Breast epithelium (tissue), 4 donors: ENCODE results near the gene CYP1B1. TPM values are rescaled to one million over a fixed set of nuclear protein-coding genes. Genes with fewer than 3 reads are reported as not detected.

Source experiments
- DNase-seq, 2 donors: peaks; one replicate each; pipeline ENCODE4 v3.0.0-alpha.2; 2019; ENCODE audit warnings: low spot score in 2 of 2
- H3K27ac ChIP-seq, 2 donors: fragments of 200-600 bp; sonication (generic) in 1 of 2; one replicate each; pipeline ENCODE4 v1.5.1; 2016 to 2019; ENCODE audit warnings: mild to moderate bottlenecking in 1 of 2
- H3K27me3 ChIP-seq, 2 donors: fragments of 200-600 bp; sonication (generic) in 1 of 2; one replicate each; pipeline versions ENCODE4 v1.5.1 to v1.6.0; 2017 to 2019; ENCODE audit warnings: control low read depth in 1 of 2, mild to moderate bottlenecking in 1 of 2
- H3K36me3 ChIP-seq: fragments of 200-600 bp; one replicate; pipeline ENCODE4 v1.5.1; 2019
- H3K4me1 ChIP-seq, 2 donors: fragments of 200-600 bp; sonication (generic); one replicate each; pipeline ENCODE4 v1.5.1; 2016 to 2019; ENCODE audit warnings: control low read depth in 1 of 2
- H3K4me3 ChIP-seq, 3 donors: fragments of 200-600 bp; sonication (generic); 1 replicate in 2 of 3; 2 replicates in 1 of 3; pipeline ENCODE4 v1.5.1; 2016 to 2019; ENCODE audit warnings: mild to moderate bottlenecking in 3 of 3, moderate library complexity in 2 of 3
- H3K9me3 ChIP-seq, 2 donors: fragments of 200-600 bp; sonication (generic) in 1 of 2; one replicate each; pipeline ENCODE4 v1.5.1; 2016 to 2019; ENCODE audit warnings: control low read depth in 1 of 2
- POLR2A ChIP-seq: fragments of 450-650 bp; IDR thresholded peaks from one replicate; pipeline ENCODE4 v1.6.1; 2016; ENCODE audit warnings: antibody characterized with exemption, mild to moderate bottlenecking, moderate library complexity
- POLR2AphosphoS5 ChIP-seq, 3 donors: sonication (generic); formaldehyde crosslinking; IDR thresholded peaks; one replicate each; pipeline ENCODE4 v1.6.1; 2017; ENCODE audit warnings: antibody characterized with exemption in 3 of 3
- intact Hi-C: fragments of 100-400 bp; cut with DNase I; formaldehyde crosslinking; loops from one replicate; pipeline ENCODE4 v1.15.1; 2023; ENCODE audit warnings: low total_unique reads
- total RNA-seq, 3 donors: library from RNA; depleted of rRNA; stranded (reverse); fragments of >200 nt; gene quantifications; one replicate each; pipeline ENCODE4 v1.1.0, GENCODE V29; 2016
- TF ChIP-seq, protein P1 (sequence below), 3 donors: fragments of 450-650 bp; IDR thresholded peaks; one replicate each; pipeline ENCODE4 v1.5.1; 2016 to 2017; ENCODE audit warnings: antibody characterized with exemption in 3 of 3, mild to moderate bottlenecking in 3 of 3, moderate library complexity in 3 of 3

Gene CYP1B1
- total RNA-seq, 3 donors from 2014 or later, result 32.9 to 166 (median 39.0) TPM

DNA sequence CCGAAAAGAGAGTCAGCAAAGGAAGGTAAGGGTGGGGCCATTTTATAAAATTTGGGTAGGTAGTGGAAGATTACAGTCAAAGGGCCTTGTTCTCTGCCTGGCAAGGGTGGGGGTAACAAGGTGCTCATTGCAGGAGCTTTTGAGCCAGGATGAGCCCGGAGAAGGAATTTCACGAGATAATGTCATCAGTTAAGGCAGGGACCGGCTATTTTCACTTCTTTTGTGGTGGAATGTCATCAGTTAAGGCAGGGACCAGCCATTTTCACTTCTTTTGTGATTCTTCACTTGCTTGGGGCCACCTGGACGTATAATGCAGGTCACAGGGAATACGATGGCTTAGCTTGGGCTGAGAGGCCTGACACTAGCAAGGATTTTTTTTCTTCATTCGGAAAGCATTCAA, 58.1 kb downstream of the CYP1B1 start:
- no peaks in the 10 kb centered on the region for H3K36me3 ChIP-seq
- no peaks in the 10 kb centered on the region for H3K4me1 ChIP-seq
- no peaks in the 10 kb centered on the region for H3K9me3 ChIP-seq
- DNase-seq, result no peak
- no peak overlapping the region for H3K27ac ChIP-seq
- intact Hi-C loops, result no loop called here
- no peaks in the 10 kb centered on the region for H3K27me3 ChIP-seq
- H3K4me3 ChIP-seq, result no peak overlapping the region
- TF ChIP-seq POLR2AphosphoS5 (IDR thresholded peaks at IDR 0.05) (no peak), POLR2A (no peak)
- TF ChIP-seq, protein P1, sequence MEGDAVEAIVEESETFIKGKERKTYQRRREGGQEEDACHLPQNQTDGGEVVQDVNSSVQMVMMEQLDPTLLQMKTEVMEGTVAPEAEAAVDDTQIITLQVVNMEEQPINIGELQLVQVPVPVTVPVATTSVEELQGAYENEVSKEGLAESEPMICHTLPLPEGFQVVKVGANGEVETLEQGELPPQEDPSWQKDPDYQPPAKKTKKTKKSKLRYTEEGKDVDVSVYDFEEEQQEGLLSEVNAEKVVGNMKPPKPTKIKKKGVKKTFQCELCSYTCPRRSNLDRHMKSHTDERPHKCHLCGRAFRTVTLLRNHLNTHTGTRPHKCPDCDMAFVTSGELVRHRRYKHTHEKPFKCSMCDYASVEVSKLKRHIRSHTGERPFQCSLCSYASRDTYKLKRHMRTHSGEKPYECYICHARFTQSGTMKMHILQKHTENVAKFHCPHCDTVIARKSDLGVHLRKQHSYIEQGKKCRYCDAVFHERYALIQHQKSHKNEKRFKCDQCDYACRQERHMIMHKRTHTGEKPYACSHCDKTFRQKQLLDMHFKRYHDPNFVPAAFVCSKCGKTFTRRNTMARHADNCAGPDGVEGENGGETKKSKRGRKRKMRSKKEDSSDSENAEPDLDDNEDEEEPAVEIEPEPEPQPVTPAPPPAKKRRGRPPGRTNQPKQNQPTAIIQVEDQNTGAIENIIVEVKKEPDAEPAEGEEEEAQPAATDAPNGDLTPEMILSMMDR (IDR thresholded peaks at IDR 0.05), result no peak

Other genes starting within 250 kb of the CYP1B1 start
- gene RMDN2, start 150.9 kb downstream of the CYP1B1 start, total RNA-seq, result 10 to 100 TPM in 2 of 3 donors, 1 to 10 TPM in 1; 9.8 to 14.4 (median 11.5) TPM